ENCODE data around the gene C22orf15. TPM values are rescaled to one million over a fixed set of nuclear protein-coding genes. Genes with fewer than 3 reads are reported as not detected.

Gene C22orf15
- total RNA-seq, 1 donor from 2014 or later = not detected

DNA sequence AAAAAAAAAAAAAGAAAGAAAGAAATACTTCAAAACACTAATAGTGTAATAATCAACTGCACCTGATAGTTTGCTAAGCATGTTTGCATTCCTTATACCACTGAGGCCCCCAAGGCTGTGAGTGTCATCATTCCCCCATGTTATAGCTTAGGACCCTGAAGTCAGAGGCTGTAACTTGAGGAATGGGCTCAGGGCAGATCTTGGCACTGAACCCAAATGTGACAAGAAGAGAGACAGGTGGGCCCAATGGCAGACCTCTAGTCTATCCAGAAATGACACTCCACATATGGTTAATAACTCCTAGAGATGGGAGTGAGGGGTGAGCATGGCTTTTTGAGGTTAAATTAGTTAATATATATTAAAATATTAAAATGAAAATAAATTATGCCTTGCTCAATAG is 25.1 kb upstream of the C22orf15 start:
- Mint-ChIP-seq H3K36me3 (ENCODE audit: unreplicated experiment) (peaks cover 2% of the 10 kb centered on the region), H3K27me3 (ENCODE audit: unreplicated experiment) (no peaks in the 10 kb centered on the region), H3K4me1 (ENCODE audit: unreplicated experiment) (no peaks in the 10 kb centered on the region), H3K4me3 (ENCODE audit: unreplicated experiment) (no peak overlapping the region), H3K9me3 (ENCODE audit: unreplicated experiment) (no peaks in the 10 kb centered on the region), H3K27ac (ENCODE audit: unreplicated experiment) (no peak overlapping the region)
- no peak for TF ChIP-seq CTCF (IDR thresholded peaks at IDR 0.05)
- no peak for DNase-seq (ENCODE audit: extremely low spot score, unreplicated experiment)

- Mint-ChIP-seq H3K4me3 (ENCODE audit: unreplicated experiment) (no peak overlapping the region), H3K9me3 (ENCODE audit: unreplicated experiment) (no peaks in the 10 kb centered on the region), H3K36me3 (ENCODE audit: unreplicated experiment) (peaks cover 22% of the 10 kb centered on the region), H3K27me3 (ENCODE audit: unreplicated experiment) (no peaks in the 10 kb centered on the region), H3K4me1 (ENCODE audit: unreplicated experiment) (peaks cover 3% of the 10 kb centered on the region), H3K27ac (ENCODE audit: unreplicated experiment) (no peak overlapping the region)
- TF ChIP-seq CTCF (IDR thresholded peaks at IDR 0.05) = no peak
- DNase-seq (ENCODE audit: extremely low spot score, unreplicated experiment) = no peak
Measured at GRCh38 chr22:23742505-23743264, 20.1 kb upstream of the C22orf15 start.

DNA sequence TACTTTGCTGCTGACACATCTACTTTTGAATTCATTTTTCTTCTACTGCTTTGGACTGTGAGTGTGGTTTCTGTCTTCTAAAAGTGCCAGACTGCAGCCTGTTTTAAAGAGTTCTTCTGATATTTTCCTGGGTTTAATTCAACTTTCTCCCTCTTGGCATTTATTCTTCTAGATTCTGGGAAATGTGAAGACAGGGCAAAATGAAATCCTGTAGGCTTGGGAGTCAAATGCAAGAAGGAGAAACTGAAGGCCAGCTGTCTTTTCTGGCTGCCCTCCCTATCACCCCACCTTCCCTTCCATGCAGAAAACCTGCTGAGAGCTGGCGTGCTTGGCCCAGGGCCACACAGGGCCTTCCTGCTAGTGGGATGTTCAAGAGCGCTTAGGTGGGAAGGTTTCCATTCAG is 19.5 kb upstream of the C22orf15 start:
- DNase-seq (ENCODE audit: extremely low spot score, unreplicated experiment) = no peak
- H3K27me3 Mint-ChIP-seq (ENCODE audit: unreplicated experiment) = no peaks in the 10 kb centered on the region
- H3K4me3 Mint-ChIP-seq (ENCODE audit: unreplicated experiment) = no peak overlapping the region
- no peak overlapping the region for H3K27ac Mint-ChIP-seq (ENCODE audit: unreplicated experiment)
- H3K9me3 Mint-ChIP-seq (ENCODE audit: unreplicated experiment) = no peaks in the 10 kb centered on the region
- peaks cover 3% of the 10 kb centered on the region for H3K4me1 Mint-ChIP-seq (ENCODE audit: unreplicated experiment)
- no peak for TF ChIP-seq CTCF (IDR thresholded peaks at IDR 0.05)
- peaks cover 22% of the 10 kb centered on the region for H3K36me3 Mint-ChIP-seq (ENCODE audit: unreplicated experiment)

- no peak for TF ChIP-seq CTCF (IDR thresholded peaks at IDR 0.05)
- Mint-ChIP-seq H3K36me3 (ENCODE audit: unreplicated experiment) (peaks cover 20% of the 10 kb centered on the region), H3K9me3 (ENCODE audit: unreplicated experiment) (no peaks in the 10 kb centered on the region), H3K4me1 (ENCODE audit: unreplicated experiment) (peaks cover 3% of the 10 kb centered on the region), H3K27me3 (ENCODE audit: unreplicated experiment) (no peaks in the 10 kb centered on the region), H3K4me3 (ENCODE audit: unreplicated experiment) (no peak overlapping the region), H3K27ac (ENCODE audit: unreplicated experiment) (no peak overlapping the region)
- no peak for DNase-seq (ENCODE audit: extremely low spot score, unreplicated experiment)
Measured at GRCh38 chr22:23744001-23744400, 18.8 kb upstream of the C22orf15 start.

DNA sequence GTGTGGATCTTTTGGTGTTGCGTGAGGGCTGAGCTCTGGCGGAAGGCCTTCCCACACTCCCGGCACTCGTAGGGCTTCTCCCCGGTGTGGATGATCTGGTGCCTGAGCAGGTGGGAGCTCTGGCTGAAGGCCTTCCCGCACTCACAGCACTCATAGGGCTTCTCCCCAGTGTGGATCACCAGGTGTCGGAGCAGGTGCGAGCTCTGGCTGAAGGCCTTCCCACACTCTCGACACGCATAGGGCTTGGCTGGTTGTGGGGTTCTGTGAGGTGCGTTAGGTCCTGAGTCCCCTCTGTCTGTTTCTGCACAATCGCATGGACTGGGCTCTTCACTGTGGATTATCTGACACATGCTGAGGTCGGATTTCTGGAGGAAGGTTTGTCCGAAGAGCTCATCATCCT is 18.3 kb upstream of the C22orf15 start:
- Mint-ChIP-seq H3K27ac (ENCODE audit: unreplicated experiment) (no peak overlapping the region), H3K27me3 (ENCODE audit: unreplicated experiment) (no peaks in the 10 kb centered on the region), H3K4me3 (ENCODE audit: unreplicated experiment) (no peak overlapping the region), H3K4me1 (ENCODE audit: unreplicated experiment) (peaks cover 3% of the 10 kb centered on the region), H3K36me3 (ENCODE audit: unreplicated experiment) (peaks cover 20% of the 10 kb centered on the region), H3K9me3 (ENCODE audit: unreplicated experiment) (no peaks in the 10 kb centered on the region)
- DNase-seq (ENCODE audit: extremely low spot score, unreplicated experiment) = no peak
- no peak for TF ChIP-seq CTCF (IDR thresholded peaks at IDR 0.05)
